Fibroblast of skin of left quadriceps (primary cell): Measurements from ENCODE around the gene PPP1R37.

Experiments used
- DNase-seq, 2 experiments: peaks; one replicate each; pipeline ENCODE4 v3.0.0-alpha.2; 2013; ENCODE audit warnings: low read depth in 2 of 2

The PPP1R37 gene

DNA sequence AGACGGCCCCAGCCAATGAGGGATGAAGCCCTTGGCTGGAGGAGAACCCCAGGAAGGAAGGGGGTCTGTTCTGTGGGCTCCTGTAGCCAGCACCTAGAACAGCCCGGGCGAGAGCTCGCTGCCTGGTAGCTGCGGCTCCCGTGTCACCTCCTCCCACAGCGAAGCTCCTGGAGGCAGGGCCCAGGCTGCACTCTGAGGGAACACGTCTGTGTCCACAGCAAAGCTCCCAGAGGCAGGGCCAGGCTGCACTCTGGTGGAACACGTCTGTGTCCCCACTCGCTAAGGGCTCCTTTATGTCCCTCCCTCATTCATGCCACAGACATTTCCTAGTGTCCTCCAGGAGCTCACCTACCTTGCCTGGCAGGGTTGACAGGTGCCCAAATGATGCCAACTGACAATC lies 76.6 kb downstream of the PPP1R37 start:
- DNase-seq, result no peak

DNA sequence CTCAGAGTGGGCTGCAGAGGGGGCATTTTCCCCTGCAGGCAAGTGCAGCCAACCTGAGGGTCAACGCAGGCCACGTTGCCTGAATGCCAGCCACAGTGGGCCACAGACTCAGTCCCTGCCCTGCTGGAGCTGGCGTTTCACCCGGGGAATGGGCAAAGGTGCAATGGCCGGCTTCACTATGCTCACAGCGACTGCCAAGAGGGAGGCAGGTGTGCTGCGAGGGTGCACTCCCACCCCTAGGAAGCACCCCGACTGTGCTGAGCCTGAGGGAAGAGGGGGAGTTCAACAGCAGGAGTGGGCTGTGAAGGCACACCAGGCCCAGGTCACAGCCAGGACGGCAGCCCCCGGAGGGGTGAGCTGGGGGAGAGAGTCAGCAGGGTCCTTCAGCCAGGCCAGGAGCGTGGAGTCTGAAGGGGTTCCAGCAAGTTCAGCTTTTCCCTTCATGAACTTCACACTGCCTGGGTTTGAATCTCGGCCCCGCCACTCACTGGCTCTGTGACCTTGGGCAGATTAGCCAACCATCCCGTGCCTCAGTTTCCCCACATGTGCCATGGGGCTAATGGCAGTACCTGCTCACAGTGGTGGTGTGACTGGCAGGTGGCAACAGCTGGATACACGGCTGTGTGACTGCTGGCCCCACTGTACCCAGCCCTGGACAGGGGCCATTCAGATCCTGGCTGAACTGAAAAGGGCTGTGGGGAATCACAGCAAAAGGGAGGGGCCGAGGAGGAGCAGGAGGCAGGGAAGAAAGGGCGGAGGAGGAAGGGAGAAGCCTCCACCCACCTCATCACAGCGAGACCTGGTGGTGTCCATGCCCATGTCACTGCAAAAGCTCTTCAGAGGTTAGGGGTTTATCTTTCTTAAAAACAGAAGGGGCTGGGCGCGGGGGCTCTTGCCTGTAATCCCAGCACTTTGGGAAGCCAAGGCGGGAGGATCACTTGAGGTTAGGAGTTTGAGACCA lies 77.4 kb downstream of the PPP1R37 start:
- no peak for DNase-seq

- DNase-seq, result no peak
These were observed 78.2 kb downstream of the PPP1R37 start for GRCh38 chr19:45171211-45171623.

DNA sequence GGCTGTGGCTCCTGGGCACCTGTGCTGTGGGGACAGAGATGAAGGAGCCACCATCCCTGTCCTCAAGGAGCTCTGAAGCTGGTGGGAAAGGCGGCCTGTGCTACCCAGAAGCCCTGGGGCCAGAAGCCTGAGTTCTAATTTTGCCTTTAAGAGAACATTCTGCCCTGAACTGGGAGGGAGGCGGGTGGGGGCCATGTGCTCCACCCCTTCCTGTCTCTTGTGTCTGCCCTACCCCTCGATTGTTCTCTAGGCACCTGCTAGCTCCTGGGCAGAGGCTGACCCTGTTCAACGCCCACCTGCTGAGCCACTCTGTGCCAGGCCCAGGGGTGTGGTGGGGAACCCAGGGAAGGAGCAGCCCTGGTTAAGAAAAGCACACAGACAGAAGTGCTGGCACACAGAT lies 79.2 kb downstream of the PPP1R37 start:
- no peak for DNase-seq

GRCh38 chr19:45172611-45173208 lies 79.7 kb downstream of the PPP1R37 start:
- DNase-seq, result no peak

- DNase-seq, result no peak
These were observed 80.8 kb downstream of the PPP1R37 start for GRCh38 chr19:45173816-45174215.

DNA sequence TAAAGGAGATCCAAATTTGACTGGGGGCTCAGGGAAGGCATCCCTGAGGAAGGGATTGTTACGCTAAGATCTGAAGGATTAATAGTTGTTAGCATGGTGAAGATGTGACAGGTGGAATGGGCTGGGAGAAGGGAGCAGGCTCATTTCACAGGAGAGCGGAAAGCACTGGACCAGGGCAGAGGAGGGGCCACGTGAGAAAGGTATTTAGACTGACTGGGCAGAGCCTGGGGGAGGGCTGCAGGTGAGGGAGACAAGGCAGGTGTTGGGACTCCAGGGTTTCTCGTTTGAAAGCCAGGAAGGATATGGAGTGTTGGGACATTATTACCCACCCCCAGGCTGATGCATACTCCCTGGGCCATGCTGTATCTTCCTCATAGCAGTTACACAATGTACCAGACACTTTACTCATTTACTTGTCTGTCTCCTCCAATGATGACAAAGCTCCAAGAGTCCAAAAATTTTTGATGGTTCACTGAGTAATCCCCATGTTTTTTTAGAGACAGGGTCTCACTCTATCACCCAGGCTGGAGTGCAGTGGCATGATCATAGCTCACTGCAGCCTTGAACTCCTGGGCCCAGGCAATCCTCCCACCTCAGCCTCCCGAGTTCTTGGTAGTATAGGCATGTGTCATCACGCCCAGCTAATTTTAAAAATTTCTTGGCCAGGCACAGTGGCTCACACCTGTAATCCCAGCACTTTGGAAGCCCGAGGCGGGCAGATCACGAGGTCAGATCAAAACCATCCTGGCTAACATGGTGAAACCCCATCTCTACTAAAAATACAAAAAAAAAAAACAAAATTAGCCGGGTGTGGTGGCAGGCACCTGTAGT lies 82.8 kb downstream of the PPP1R37 start:
- no peak for DNase-seq

DNA sequence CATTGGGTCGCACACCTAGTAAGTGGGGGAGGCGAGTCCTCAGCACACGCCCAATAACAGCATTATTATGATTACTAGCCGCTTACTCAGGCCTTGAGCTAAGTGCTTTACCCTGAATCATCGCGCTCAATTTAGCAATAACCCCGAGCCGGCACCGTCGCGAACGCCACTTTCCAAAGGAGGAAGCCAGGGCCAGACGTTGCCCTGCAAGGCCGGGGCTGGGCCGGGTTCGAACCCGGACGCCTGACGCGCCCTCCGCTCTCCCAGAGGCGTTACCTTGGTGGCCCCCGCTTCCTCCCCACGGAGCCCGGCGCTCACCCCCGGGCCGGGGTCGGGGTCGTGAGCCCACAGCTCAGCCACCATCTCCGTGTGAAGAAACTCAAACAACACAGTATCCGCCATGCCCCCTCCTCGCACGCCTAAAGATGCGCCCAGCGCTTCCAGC lies 84.9 kb downstream of the PPP1R37 start, which contains the start of gene TRAPPC6A:
Gene TRAPPC6A, minus strand, starts transcription at position 421 of the 445 bp plus-strand sequence. Its CDS starts 19 bp downstream, at position 402.
- DNase-seq, result no peak

GRCh38 chr19:45178262-45179071 lies 85.5 kb downstream of the PPP1R37 start, which contains the start of gene BLOC1S3:
Gene BLOC1S3, plus strand, starts transcription at chr19:45178784. Its CDS starts 513 bp downstream, at chr19:45179297.
- DNase-seq, result peak; percentile 100

- DNase-seq, result no peak
These were observed 86.3 kb downstream of the PPP1R37 start for GRCh38 chr19:45179072-45179891.

GRCh38 chr19:45179892-45180370 lies 87.0 kb downstream of the PPP1R37 start:
- DNase-seq, result no peak

- DNase-seq, result no peak
These were observed 88.0 kb downstream of the PPP1R37 start for GRCh38 chr19:45180936-45181335.

DNA sequence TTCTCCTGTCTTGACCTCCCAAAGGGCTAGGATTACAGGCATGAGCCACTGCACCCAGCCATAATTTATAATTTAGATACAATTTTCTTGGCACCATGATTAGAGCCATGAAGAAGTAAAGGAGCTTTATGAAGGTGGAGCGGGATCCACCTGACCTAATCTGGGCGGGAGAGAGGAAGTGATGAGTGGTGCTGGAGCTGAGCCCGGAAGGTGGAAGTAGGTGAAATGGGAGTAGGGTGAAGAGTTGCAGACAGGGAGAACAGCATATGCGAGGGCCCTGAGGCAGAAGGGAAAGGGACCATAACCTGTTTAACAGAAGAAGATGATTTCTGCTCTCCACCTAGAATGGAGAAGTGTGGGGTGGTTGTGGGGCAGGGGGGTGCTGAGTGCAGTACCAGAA lies 89.8 kb downstream of the PPP1R37 start:
- no peak for DNase-seq

- DNase-seq, result no peak
These were observed 91.1 kb downstream of the PPP1R37 start for GRCh38 chr19:45184115-45184514.

DNA sequence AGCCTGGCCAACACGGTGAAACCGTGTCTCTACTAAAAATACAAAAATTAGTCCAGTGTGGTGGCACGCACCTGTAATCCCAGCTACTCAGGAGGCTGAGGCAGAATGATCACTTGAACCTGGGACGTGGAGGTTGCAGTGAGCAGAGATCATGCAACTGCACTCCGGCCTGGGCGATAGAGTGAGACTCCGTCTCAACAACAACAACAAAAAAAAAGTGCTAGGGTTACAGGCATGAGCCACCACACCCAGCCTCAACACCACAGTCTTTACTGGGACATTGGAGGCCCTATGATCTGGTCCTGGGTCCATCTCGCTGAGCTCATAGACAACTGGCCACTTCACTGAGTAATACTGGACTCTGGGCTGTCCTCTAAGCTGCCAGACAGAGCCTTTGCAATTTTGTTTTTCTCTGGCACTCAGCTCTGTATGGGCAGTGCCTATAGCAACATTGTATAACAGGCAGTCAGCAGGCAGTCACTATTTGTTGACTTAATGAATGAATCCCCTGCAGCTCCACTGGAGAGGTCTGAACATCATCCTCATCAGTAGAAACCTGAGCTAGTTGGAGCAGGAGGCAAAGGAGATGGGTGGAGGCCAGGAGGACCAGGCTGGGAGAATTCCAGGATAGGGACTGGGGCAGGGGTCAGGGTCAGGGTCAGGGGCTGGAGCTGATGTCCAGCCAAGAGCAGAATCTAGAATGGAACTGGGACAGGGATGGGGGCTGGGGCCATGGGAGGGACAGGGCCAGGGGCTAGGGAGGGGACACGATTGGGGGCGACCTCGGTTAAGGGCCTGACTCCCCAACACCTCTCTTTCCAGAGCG lies 93.7 kb downstream of the PPP1R37 start:
- DNase-seq, result no peak

DNA sequence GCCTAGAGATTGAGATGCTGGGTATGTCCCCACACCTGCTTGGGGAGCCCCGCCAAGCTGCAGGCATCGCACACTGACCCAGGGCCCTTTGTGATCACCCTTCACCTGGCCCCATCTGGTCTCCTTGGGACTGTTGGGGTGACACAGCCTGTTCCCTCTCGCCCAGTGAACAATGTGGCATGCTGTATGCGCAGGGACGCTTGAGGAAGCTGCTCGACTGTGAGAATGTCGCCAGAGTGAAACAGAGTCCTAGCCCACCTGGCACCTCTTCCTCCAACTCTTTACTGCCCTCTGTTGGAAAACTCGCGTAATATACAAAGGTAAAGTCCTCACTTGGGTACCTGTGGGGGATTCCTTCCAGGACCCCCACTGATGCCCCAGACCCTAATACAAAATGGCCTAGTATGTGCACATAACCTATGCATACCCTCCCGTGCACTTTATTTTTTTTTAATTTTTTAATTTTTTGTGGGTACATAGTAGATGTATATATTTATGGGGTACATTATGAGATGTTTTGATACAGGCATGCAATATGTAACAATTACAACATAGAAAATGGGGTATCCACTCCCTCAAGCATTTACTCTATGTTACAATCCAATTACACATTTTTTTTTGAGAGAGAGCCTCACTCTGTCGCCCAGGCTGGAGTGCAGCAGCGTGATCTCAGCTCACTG lies 94.6 kb downstream of the PPP1R37 start:
- no peak for DNase-seq

DNA sequence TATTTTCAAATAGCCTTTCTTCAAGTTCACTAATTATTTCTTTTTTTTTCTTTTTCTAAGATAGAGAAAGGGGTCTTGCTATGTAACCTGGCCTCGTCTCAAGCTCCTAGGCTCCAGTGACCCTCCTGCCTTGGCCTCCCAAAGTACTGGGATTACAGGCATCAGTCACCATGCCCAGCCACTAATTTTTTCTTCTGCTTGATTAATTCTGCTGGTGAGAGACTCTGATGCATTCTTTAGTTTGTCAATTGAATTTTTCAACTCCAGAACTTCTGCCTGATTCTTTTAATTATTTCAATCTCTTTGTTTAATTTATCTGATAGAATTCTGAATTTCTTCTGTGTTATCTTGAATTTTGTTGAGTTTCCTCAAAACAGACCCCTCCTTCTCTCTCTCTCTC lies 97.0 kb downstream of the PPP1R37 start:
- DNase-seq, result no peak

DNA sequence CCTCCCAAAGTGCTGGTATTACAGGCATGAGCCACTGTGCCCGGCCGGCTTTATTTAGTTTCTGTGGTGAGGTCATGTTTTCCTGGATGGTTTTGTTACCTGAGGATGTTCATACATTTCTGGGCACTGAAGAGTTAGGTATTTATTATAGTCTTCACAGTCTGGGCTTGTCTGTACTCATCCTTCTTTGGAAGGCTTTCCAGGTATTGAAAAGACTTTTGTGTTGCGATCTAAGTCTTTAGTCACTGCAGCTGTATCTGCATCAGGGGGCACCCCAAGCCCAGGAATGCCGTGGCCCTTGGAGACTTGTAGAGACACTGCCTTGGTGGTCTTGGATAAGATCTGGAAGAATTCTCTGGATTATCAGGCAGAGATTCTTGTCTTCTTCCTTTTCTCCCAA lies 98.4 kb downstream of the PPP1R37 start:
- DNase-seq, result no peak

DNA sequence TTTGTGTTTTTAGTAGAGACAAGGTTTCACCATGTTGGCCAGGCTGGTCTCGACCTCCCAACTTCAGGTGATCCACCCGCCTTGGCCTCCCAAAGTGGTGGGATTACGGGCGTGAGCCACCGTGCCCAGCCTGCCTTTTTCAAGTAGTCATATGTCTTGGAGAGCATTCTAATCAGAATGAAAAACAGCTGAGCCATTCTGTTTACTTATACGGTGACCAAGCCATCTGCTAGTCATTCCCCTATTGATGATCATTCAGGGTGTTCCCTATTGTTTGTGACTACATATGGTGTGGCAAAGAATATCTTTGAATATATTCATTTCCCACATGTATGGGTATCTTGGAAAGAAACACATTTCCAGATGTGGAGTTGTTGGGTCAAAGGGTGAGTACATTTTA lies 102.8 kb downstream of the PPP1R37 start:
- no peak for DNase-seq
